GM12801 (cell line): ENCODE results near the gene SEMA7A.

ENCODE experiments used
- TF ChIP-seq, protein P1 (sequence below): IDR thresholded peaks from one replicate; pipeline ENCODE4 v1.5.1; 2011; ENCODE audit warnings: control low read depth; ENCODE audit not compliant: insufficient read length; ENCODE audit errors: extremely low read depth

The SEMA7A gene

DNA sequence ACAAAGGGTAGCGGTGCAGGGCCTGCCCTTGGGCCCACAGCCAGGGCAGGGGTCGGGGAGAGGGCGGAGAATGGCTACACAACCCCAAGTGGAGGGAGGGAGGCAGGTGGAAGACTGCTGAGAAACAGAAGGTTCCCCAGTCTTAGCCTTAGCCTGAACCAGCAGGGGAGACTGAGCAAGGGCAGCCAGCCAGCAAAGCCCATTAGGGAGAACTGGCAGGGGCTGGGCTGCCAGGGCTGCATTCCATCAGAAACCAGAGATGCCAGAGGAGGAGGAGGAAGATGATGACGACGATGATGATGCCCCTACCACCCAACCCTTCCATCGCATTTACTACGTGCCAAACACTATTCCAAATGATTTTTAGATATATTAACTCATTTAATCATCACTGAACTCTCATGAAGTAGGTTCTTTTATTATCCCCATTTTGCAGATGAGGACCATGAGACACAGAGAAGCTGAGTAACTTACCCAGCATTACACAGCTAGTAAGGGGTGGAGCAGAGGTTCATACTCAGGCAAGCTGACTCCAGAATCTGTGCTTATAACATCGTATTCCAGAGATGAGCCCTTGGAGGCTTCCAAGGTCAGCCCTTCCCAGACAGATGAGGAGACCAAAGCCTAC lies 8.7 kb downstream of the SEMA7A start:
- TF ChIP-seq, protein P1, sequence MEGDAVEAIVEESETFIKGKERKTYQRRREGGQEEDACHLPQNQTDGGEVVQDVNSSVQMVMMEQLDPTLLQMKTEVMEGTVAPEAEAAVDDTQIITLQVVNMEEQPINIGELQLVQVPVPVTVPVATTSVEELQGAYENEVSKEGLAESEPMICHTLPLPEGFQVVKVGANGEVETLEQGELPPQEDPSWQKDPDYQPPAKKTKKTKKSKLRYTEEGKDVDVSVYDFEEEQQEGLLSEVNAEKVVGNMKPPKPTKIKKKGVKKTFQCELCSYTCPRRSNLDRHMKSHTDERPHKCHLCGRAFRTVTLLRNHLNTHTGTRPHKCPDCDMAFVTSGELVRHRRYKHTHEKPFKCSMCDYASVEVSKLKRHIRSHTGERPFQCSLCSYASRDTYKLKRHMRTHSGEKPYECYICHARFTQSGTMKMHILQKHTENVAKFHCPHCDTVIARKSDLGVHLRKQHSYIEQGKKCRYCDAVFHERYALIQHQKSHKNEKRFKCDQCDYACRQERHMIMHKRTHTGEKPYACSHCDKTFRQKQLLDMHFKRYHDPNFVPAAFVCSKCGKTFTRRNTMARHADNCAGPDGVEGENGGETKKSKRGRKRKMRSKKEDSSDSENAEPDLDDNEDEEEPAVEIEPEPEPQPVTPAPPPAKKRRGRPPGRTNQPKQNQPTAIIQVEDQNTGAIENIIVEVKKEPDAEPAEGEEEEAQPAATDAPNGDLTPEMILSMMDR: no peak

DNA sequence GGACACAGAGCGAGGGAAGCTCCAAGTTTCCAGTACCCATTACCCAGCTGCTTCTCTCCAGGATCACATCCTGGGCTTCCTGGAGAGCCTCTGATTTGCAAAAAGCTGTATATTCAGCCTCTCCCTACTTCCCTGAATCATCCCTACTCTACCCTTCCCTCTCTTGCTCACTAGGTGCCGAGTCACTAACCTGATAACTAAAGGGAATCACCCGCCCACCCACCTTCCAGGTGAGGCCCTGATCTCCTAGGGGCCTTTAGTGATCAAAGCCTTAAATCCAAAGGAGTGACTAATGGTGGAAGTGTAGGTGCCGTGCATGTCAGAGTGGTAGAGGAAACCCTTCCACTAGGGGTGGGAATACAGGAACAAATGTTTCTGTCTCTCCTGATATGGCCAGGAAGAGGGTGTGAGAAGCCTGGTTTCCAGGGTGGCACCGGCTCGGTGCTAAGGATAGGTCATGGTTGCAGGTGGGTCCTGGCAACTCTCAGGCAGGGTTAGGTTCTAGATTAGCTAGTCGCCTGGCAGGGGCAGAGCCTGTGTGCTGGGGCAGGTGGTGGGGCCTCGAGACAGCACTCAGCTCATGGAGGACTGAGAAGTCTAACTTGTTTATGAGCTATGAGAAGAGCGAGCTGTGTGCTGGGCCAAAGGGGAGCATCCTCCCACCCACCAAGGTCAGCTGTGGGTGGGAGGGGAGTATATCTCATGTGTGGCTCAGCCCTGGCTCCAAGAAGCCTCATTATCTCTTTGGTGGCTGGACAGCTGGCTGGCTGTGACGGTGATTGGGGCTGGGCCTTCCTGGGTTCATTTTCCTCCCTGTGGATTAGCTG lies 10.1 kb downstream of the SEMA7A start:
- TF ChIP-seq, protein P1: no peak

DNA sequence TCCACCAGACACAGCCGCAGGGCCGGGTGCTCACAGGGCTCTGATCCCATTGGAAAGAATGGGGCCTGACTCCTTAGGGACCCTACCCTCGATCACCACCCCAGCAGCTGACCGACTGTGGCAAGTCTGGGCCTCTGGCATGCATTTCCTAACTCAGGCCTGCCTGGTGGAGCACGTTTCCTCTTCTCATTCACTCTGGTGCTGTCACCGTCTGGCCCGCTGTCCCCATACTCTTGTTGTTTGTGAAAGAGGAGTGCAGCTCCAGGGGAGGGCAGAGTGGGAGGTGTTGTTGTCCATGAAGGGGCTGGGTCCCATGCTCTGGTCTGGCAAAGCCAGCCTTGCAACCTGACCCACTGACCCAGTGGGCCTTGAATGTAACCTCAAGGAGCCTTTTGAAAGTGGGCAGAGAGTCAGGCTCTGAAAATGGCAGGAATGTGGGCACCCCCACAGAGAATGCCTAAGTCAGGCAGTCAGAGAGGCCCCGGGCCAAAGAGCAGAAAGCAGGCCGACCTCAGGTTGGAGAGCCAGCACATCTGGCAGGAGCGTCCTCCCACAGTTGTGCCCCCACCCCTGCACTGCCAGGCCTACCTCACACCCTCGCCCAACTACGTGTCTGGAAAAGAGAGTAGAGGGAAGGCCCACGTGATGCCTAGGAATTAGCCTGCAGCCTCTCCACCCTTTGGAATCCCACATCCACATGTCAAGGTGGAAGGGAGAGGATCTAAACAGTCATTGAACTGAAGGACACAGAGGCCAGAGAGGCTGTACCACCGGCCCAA lies 10.9 kb downstream of the SEMA7A start:
- TF ChIP-seq, protein P1: no peak

DNA sequence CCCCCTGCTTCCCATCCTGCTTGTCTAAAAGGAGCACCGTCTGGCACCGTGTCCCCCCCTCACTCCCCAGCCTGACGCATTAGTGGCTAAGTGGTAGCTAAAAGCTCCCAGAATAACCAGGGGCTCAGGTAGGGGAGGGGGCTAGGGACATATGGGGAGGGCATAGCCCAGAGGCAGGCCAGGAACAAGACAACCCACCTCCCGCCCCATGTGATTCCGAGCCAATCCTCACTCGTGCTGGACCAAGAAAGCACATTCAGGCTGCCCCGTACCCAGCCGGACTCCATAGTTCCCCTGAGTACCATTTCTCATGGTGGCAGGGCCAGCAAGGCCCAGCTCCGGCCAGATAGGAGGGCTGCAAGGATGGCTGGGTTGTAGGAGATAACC lies 11.5 kb downstream of the SEMA7A start:
- TF ChIP-seq, protein P1: no peak

DNA sequence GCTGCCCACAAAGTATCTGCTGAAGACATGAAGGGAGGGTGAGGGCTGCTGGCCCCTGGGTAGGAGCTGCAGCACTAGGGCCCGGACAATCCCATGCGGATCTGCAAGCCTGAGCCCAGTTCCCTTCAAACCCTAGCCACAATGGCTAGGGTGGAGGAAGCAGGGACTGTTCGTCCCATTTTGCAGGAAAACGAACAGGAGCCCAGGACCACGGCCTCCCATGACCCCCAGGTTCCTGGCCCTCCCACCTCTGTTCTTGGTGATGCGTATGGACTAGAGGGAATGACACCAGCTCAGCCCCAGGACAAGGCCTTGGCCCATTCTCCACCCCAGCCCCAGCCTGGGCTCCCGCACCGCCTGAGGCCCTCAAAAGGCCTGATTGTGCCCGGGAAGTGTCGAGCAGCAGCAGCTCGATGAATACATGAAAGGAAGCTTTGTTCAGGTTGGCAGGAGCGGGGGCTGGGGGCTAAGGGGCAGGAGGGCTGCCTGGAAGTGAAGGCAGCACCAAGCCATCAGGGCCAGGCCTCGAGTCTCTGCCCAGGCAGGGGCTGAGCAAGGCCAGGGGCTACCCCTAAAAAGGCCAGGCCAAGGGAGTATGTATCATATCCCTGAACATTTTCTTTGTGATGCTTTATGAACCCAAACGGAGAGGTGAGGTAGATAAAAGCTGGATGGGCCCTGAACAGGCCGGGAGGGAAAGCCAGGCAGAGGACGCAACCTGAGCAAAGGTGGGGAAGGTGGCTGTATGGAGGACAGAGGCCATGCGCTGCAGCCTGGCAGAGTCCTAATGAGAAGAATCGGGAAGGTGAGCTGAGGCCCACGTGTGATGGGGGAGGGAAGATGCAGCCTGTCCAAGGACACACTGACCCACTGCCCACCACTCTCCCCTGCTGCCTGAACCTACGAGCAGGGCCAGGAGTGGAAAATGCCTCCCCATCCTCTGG lies 12.2 kb downstream of the SEMA7A start:
- TF ChIP-seq, protein P1: no peak

DNA sequence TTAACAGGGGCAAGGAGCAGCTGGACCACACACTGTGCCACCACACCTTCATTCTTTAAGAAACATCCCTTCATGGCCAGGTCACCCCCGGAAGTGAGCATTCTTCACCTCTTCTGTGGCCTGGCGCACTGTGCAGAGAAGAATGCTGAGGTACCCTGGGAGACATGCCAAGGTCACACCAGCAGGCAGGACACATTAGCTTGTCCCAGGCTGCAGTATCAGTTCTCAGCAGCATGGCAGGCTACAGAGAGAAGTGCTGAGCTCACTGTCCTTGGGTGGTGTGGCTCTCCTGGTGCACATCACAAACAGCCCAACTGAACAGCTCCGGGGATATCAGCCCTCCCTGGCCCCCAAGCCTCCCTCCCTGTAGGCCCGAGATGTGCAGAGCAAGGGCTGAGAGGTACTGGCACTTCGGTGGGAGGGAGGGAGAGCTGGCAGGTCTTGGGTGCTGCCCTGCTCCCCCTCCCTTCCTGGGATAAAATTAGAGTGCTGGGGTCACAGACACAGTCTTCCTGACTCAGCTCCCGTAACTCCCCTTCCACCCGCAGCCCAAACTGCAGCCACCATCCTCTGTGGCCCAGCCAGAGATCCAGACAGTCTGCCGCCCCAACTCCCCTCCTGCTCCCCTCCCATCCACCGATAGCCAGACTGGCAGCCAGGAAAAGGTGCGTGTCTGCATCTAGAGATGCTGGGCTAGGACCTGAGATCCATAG lies 13.4 kb downstream of the SEMA7A start:
- TF ChIP-seq, protein P1: no peak
